RWPE2 (cell line): Measurements from ENCODE around the gene ENAH.
"Not testable (repeated sequence)": the region's sequence is repeated elsewhere in the genome, so short reads cannot be mapped to it uniquely, and the experiment has no call there.

Experiments
- ATAC-seq: fragments of 200-7000 bp; cut with Tn5 transposase; 3 replicates; pipeline ENCODE4 v1.9.1; 2021; ENCODE audit warnings: low read depth
- DNase-seq: peaks from one replicate; pipeline ENCODE4 v3.0.0-alpha.2; 2020; ENCODE audit warnings: low spot score
- H3K27ac ChIP-seq: fragments of 450-650 bp; 2 replicates; pipeline ENCODE4 v1.5.1; 2017; ENCODE audit warnings: mild to moderate bottlenecking; ENCODE audit not compliant: poor library complexity, severe bottlenecking
- H3K27me3 ChIP-seq: fragments of 250-450 bp; sonication (Bioruptor Pico); 2 replicates; pipeline ENCODE4 v1.5.1; 2021; ENCODE audit warnings: mild to moderate bottlenecking, moderate library complexity; ENCODE audit not compliant: insufficient read depth, poor library complexity, severe bottlenecking
- H3K36me3 ChIP-seq: fragments of 250-450 bp; sonication (Bioruptor Pico); 2 replicates; pipeline ENCODE4 v1.5.1; 2020; ENCODE audit warnings: low read depth, mild to moderate bottlenecking, moderate library complexity
- H3K4me1 ChIP-seq: fragments of 250-450 bp; sonication (Bioruptor Pico); 2 replicates; pipeline ENCODE4 v1.5.1; 2021; ENCODE audit warnings: mild to moderate bottlenecking, moderate library complexity; ENCODE audit not compliant: insufficient read depth, poor library complexity, severe bottlenecking
- H3K4me3 ChIP-seq: fragments of 250-450 bp; sonication (Bioruptor Pico); 2 replicates; pipeline ENCODE4 v1.5.1; 2021; ENCODE audit warnings: mild to moderate bottlenecking, moderate library complexity; ENCODE audit not compliant: severe bottlenecking
- H3K9me3 ChIP-seq: fragments of 250-450 bp; sonication (Bioruptor Pico); 2 replicates; pipeline ENCODE4 v1.5.1; 2021; ENCODE audit warnings: mild to moderate bottlenecking, moderate library complexity; ENCODE audit not compliant: severe bottlenecking
- CTCF ChIP-seq: fragments of 450-650 bp; IDR thresholded peaks from one replicate; pipeline ENCODE4 v1.5.1; 2017; ENCODE audit warnings: mild to moderate bottlenecking, moderate library complexity; ENCODE audit not compliant: poor library complexity, severe bottlenecking

Gene ENAH

GRCh38 chr1:225657462-225657989, 4.6 kb upstream of the ENAH start:
- ATAC-seq (peak; percentile 64), DNase-seq (no peak)
- no peaks in the 10 kb centered on the region for H3K27me3 ChIP-seq
- peaks cover 39% of the 10 kb centered on the region for H3K4me1 ChIP-seq
- no peaks in the 10 kb centered on the region for H3K36me3 ChIP-seq
- H3K4me3 ChIP-seq = no peak overlapping the region
- peak overlapping the region; percentile 91 for H3K27ac ChIP-seq
- TF ChIP-seq CTCF = no peak
- no peaks in the 10 kb centered on the region for H3K9me3 ChIP-seq

GRCh38 chr1:225656259-225656655, 3.3 kb upstream of the ENAH start:
- not testable (repeated sequence) for H3K9me3 ChIP-seq, ATAC-seq, H3K4me3 ChIP-seq, H3K27me3 ChIP-seq, H3K36me3 ChIP-seq, DNase-seq
- Histone ChIP-seq H3K4me1 (peaks cover 39% of the 10 kb centered on the region), H3K27ac (peak overlapping the region; percentile 91)

- ATAC-seq (peak; percentile 68), DNase-seq (peak; percentile 55)
- peak; percentile 34 for TF ChIP-seq CTCF
- no peaks in the 10 kb centered on the region for H3K9me3 ChIP-seq
- H3K27ac ChIP-seq = peak overlapping the region; percentile 91
- H3K27me3 ChIP-seq = no peaks in the 10 kb centered on the region
- H3K36me3 ChIP-seq = no peaks in the 10 kb centered on the region
- peaks cover 39% of the 10 kb centered on the region for H3K4me1 ChIP-seq
- no peak overlapping the region for H3K4me3 ChIP-seq
These were observed 2.8 kb upstream of the ENAH start for GRCh38 chr1:225655509-225656258.

- H3K4me3 ChIP-seq = no peak overlapping the region
- ATAC-seq (no peak), DNase-seq (no peak)
- no peaks in the 10 kb centered on the region for H3K36me3 ChIP-seq
- no peaks in the 10 kb centered on the region for H3K9me3 ChIP-seq
- peak overlapping the region; percentile 91 for H3K27ac ChIP-seq
- no peaks in the 10 kb centered on the region for H3K27me3 ChIP-seq
- no peak for TF ChIP-seq CTCF
- peaks cover 39% of the 10 kb centered on the region for H3K4me1 ChIP-seq
These were observed 2.0 kb upstream of the ENAH start for GRCh38 chr1:225654688-225655508.

- H3K27me3 ChIP-seq = no peaks in the 10 kb centered on the region
- no peak for TF ChIP-seq CTCF
- H3K36me3 ChIP-seq = no peaks in the 10 kb centered on the region
- peaks cover 39% of the 10 kb centered on the region for H3K4me1 ChIP-seq
- DNase-seq (no peak), ATAC-seq (no peak)
- H3K4me3 ChIP-seq = peak overlapping the region; percentile 98
- no peaks in the 10 kb centered on the region for H3K9me3 ChIP-seq
- H3K27ac ChIP-seq = peak overlapping the region; percentile 91
These were observed 1.3 kb upstream of the ENAH start for GRCh38 chr1:225654277-225654597.
